T-helper 1 cell treated with Interleukin-12 subunit alpha and Interleukin-12 subunit beta and Interleukin-4 antibody, amounts not matched to agents 30 μg/mL and 1 μg/mL, for 36 hours (primary cell): Measurements from ENCODE around the gene FAM107A.

Experiments used
- H3K27ac Mint-ChIP-seq: one replicate; pipeline ENCODE4 v1.8.0; 2021; ENCODE audit warnings: mild to moderate bottlenecking, mixed read lengths
- H3K27me3 Mint-ChIP-seq: one replicate; pipeline ENCODE4 v1.8.0; 2021; ENCODE audit warnings: low read depth, mixed read lengths
- H3K36me3 Mint-ChIP-seq: one replicate; pipeline ENCODE4 v1.8.0; 2021; ENCODE audit warnings: low read depth, mixed read lengths
- H3K4me1 Mint-ChIP-seq: one replicate; pipeline ENCODE4 v1.8.0; 2021; ENCODE audit warnings: low read depth, mixed read lengths
- H3K4me3 Mint-ChIP-seq: one replicate; pipeline ENCODE4 v1.8.0; 2021; ENCODE audit warnings: mild to moderate bottlenecking, moderate library complexity, mixed read lengths
- H3K9me3 Mint-ChIP-seq: one replicate; pipeline ENCODE4 v1.8.0; 2021; ENCODE audit warnings: mixed read lengths

FAM107A gene

DNA sequence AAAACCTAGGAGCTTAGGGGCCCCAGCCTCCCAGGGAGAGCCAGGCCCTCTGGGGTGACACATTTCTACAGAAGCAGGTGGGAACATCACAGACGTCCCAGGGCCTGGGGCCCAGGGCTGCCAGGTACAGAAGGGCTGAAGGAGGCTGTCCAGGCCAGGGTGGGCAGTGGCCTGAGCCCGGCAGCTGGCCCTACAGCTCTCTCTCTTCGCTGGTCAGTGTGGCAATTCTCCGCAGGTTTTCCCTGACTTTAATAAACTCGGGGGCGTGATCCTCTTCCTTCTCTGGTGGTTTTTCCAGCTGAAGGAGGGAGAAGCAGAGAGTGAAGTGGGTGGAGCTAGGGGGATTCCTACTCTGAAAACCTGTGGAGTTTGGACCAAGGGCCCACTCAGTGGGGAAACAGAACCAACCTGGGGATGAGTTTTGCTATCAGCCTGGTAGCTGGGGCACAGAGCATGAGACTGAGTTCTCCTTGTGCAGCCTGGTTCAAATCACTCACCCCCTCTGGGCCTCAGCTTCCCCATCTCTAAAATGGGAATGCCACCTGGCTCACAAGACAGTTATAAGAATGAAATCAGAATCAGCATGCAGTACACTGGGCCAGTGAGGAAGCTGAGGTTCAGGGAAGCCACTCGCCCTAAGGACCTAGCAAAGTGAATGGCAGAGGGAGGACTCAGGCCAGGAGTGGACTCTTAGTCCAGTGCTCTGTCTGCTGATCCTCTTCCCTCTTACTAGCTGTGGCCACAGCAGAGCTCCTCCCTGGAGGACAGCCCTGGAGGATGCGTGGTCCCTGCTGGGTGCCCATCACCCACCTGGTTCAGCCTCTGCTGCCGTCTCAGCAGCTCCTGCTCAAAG lies 10.6 kb downstream of the FAM107A start:
- Mint-ChIP-seq H3K27me3 (peaks cover 7% of the 10 kb centered on the region), H3K9me3 (no peaks in the 10 kb centered on the region), H3K4me3 (no peak overlapping the region), H3K36me3 (no peaks in the 10 kb centered on the region), H3K4me1 (peaks cover 4% of the 10 kb centered on the region), H3K27ac (no peak overlapping the region)

DNA sequence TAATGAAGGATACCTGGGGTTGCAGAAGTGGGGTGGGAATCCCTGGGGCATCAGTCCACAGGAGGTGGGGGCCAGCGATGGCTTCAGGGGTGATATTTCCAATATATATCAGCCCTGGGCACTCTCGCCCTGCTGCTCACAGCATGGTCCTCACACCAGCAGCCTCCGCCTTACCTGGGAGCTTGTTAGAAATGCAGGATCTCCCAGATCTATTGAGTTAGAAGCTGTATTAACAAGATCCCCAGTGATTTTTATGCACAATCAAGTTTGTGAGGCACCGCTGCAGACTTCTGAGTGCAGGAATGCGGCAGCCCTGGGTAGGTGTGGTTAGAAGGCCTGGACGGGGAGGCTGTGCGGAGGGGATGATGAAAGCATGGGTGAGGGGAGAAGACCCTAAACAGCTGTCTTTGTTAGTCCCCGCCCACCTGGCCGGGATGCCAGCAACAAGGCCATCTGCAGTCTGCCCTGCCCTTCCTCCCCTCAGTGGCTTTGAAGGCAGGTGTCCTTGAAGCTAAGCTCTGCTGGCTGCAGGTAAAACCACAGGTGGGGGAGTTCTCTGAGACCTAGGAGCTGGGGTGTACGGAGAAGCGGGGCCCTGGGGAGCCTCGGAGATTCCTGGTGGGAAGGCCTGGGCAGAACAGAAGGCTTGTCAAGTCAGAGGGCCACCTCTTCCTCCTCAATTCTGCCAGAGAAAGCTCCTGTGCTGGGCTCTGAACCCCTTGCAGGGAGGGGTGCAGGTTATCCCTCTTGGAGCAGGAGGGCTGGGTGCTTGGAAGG lies 11.4 kb downstream of the FAM107A start:
- no peaks in the 10 kb centered on the region for H3K36me3 Mint-ChIP-seq
- no peak overlapping the region for H3K27ac Mint-ChIP-seq
- H3K27me3 Mint-ChIP-seq: peaks cover 7% of the 10 kb centered on the region
- no peaks in the 10 kb centered on the region for H3K9me3 Mint-ChIP-seq
- H3K4me1 Mint-ChIP-seq: peaks cover 4% of the 10 kb centered on the region
- H3K4me3 Mint-ChIP-seq: no peak overlapping the region

DNA sequence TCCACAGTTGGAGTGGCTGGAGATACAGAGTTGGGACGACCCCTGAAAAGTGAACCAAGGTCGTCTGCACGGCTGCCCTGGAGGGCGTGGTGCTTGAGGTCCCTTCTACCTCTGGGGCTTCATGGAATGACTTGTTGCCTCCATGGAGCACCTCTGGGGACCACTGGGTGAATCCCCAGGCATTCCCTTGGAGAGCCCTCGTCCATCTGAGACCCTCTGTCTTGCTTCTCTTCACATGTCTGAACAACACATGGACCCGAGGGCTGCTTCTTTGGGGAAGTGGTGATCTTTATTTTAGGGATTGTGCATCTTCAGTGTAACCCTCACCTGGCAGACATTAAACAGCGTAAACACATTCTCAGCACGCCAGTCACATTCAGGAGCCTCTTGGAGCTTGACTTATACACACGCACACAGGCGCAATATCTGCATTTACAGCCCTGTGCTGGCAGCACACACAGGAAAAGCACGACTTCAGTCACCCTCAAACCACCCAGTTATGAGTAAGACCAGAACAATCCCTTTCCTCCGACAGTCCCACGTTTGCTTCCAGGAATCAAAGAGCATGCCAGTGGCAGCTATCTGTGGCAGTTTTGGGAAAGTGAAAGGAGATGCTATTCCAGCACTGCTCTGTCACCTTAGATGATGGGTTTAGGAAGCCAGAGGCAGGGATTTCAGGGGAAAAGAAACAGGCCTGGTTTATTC lies 12.6 kb downstream of the FAM107A start:
- H3K4me1 Mint-ChIP-seq: peaks cover 4% of the 10 kb centered on the region
- H3K27ac Mint-ChIP-seq: no peak overlapping the region
- H3K27me3 Mint-ChIP-seq: peaks cover 7% of the 10 kb centered on the region
- H3K9me3 Mint-ChIP-seq: no peaks in the 10 kb centered on the region
- no peaks in the 10 kb centered on the region for H3K36me3 Mint-ChIP-seq
- no peak overlapping the region for H3K4me3 Mint-ChIP-seq

DNA sequence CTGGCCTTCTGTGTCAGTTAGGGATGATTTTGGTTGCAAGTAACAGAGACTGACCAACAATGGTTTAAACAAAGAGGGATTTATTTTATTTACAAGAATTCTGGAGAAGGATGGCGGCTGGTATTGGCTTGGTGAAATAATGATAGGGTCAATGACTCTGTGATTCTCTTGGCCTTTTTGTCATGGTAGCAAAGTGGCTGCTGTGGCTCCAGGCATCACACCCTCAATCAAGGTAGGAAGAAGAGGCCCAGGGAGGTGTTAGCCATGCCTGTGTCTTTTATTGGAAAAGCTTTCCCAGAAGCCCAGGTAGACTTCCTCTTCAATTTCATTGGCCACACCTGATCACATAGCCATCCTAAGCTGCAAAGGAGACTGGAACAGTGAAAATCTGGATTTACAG lies 13.1 kb downstream of the FAM107A start:
- Mint-ChIP-seq H3K4me1 (peaks cover 4% of the 10 kb centered on the region), H3K36me3 (no peaks in the 10 kb centered on the region), H3K27me3 (peaks cover 7% of the 10 kb centered on the region), H3K27ac (no peak overlapping the region), H3K4me3 (no peak overlapping the region), H3K9me3 (no peaks in the 10 kb centered on the region)

DNA sequence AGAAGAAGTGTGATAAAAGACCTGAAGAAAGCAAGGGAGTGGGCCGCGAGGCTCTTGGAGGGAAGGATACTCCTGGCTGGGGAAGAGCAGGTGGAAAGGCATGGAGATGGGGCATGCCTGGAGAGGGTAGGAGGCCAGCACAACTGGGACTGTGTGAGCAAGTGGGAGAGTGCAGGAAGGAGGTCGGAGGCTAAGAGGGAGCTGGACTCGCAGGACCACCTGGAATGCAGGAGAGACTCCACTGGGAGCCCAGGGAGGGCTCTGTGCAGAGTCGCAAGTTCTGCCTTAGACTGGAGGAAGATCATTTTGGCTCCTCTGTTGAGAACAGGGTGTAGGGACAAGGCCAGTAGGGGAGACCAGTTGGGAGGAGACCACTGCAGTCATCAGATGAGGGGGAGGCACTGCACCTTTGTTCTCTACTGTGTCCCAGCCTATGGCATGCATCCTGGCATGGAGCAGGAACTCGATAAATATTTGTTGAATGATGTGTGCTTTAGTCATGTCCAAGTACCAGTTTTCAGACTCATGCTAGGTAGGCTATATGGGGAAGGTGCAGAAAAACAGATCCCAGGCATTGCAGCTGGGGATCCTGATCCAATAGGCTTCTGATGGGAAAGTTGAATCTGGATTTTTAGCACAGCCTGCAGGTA lies 13.7 kb downstream of the FAM107A start:
- no peak overlapping the region for H3K4me3 Mint-ChIP-seq
- no peak overlapping the region for H3K27ac Mint-ChIP-seq
- no peaks in the 10 kb centered on the region for H3K36me3 Mint-ChIP-seq
- no peaks in the 10 kb centered on the region for H3K4me1 Mint-ChIP-seq
- no peaks in the 10 kb centered on the region for H3K9me3 Mint-ChIP-seq
- H3K27me3 Mint-ChIP-seq: peaks cover 7% of the 10 kb centered on the region

DNA sequence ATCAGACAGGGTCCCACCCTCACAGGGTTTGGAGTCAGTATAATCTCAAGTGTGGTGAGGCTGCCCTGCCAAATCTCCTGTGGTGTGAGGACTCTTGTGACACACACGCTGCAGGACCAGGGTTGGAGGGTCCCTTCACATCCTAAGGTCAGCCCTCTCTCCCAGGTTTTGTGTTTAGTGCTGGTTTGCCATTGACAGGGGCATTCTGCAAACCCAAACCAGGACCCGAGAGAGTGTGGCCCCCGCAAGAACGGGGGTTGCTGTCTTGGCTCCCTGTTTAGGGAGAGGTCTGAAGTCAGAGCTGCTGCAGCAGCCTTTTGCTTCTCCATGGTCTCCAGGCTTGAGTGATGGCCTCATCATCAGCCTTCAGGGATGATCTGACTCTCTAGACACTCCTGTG lies 14.7 kb downstream of the FAM107A start:
- Mint-ChIP-seq H3K4me1 (no peaks in the 10 kb centered on the region), H3K4me3 (no peak overlapping the region), H3K27ac (no peak overlapping the region)

DNA sequence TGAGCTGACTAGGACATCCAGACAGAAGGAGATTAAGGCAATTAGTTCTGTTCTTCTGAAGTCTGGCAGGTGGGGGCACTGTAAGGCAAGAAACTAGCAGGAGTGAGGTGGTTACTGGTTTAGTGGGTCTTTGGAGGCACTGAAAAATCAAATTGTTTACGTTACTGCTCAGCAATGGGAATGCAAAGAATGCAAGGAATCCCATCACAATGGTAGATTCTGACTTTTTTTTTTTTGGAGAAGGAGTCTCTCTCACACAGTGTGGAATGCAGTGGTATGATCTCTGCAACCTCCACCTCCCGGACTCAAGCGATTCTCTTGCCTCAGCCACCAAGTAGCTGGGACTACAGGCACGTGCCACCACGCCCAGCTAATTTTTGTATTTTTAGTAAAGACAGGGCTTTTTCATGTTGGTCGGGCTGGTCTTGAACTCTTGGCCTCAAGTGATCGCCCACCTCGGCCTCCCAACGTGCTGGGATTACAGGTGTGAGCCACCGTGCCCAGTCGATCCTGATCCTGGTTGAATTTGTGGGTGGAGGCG lies 16.4 kb downstream of the FAM107A start:
- Mint-ChIP-seq H3K4me1 (no peaks in the 10 kb centered on the region), H3K27me3 (peaks cover 11% of the 10 kb centered on the region), H3K4me3 (no peak overlapping the region), H3K9me3 (no peaks in the 10 kb centered on the region), H3K27ac (no peak overlapping the region), H3K36me3 (no peaks in the 10 kb centered on the region)

More for the DNA sequence above, 14.7 kb downstream of the FAM107A start:
- no peaks in the 10 kb centered on the region for H3K36me3 Mint-ChIP-seq
- H3K27me3 Mint-ChIP-seq: peaks cover 7% of the 10 kb centered on the region
- no peaks in the 10 kb centered on the region for H3K9me3 Mint-ChIP-seq

DNA sequence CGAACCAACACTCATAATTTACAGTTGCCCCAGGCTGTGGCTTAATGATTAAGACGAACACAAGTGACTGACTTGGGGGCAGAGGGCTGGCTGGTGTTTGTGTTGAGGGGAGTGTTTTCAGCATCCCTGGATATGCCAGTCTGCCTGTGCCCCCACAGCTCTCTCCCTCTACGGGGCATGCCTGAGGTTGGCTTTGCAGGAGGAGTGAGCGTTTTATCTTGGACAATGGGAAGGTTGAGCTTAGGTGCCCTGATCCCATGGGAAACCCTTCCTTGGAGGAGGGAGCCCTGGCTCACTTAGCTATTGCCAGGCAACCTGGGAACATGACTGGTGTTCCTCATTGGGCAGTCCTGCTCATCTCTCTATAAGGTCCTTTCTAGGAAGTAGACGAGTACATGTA lies 17.6 kb downstream of the FAM107A start:
- Mint-ChIP-seq H3K36me3 (no peaks in the 10 kb centered on the region), H3K27ac (no peak overlapping the region), H3K4me1 (no peaks in the 10 kb centered on the region), H3K9me3 (no peaks in the 10 kb centered on the region), H3K4me3 (no peak overlapping the region), H3K27me3 (peaks cover 19% of the 10 kb centered on the region)

DNA sequence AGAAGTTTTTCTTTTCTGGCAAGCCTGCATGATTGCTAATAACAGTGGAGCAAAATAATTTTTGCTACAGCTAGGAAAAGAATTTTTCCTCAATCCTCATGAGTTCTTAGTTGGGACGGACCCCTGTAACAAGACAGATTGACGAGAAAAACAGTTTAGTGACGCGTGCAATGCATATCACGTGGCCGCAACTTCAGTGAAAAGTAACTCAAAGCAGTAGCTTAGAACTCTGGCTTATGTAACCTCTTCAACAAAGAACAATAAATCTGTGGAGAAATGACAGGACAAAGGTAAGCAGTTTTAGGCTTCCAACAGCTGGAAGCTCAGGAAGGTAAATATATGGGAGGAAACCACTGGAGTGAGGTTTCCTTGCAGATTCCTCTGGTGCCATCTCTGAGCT lies 19.7 kb downstream of the FAM107A start:
- no peak overlapping the region for H3K27ac Mint-ChIP-seq
- H3K36me3 Mint-ChIP-seq: no peaks in the 10 kb centered on the region

DNA sequence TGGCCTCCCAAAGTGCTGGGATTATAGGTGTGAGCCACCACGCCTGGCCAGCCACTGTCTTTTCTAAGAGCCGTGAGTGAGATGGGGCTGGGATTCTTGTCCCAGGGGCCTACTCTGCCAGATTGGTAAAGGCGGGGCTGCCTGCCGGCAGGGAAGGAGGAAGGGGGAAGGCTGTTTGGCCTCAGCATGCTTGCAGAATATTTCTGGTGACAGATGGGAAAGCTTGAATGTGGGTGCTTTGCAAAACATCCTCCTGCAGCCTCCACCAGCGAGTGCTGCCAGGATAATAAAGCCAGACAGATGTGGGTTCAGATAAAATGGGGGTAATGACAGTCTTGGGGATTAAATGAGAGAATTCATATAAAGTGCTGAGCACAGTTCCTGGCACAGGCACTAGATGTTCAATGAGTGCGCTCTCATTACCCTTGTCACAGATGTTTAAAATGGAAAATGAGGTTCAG lies 20.4 kb downstream of the FAM107A start:
- no peaks in the 10 kb centered on the region for H3K36me3 Mint-ChIP-seq
- no peaks in the 10 kb centered on the region for H3K9me3 Mint-ChIP-seq
- H3K4me1 Mint-ChIP-seq: no peaks in the 10 kb centered on the region
- no peak overlapping the region for H3K27ac Mint-ChIP-seq
- no peak overlapping the region for H3K4me3 Mint-ChIP-seq
- H3K27me3 Mint-ChIP-seq: peaks cover 12% of the 10 kb centered on the region

More for the DNA sequence above, 19.7 kb downstream of the FAM107A start:
- Mint-ChIP-seq H3K4me1 (no peaks in the 10 kb centered on the region), H3K9me3 (no peaks in the 10 kb centered on the region), H3K4me3 (no peak overlapping the region), H3K27me3 (peaks cover 16% of the 10 kb centered on the region)

DNA sequence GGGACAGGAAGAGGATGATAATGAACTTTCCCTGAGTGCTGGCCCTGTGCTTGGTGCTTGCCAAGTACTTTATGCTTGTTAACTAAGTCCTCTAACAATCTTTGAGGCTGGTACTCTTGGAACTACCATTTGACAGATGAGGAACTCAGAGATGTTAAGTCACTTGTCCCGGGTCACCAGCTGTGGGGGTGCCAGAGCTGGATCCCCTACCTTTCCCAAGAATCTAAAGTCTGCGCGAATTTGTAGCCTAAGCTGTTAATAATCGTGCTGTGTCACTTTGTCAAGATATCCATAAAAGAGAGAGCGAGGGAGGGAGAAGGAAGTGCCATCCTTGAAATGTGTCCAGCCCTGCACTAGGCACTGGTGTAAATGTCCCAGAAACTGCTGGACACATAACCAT lies 21.2 kb downstream of the FAM107A start:
- Mint-ChIP-seq H3K27ac (no peak overlapping the region), H3K27me3 (peaks cover 12% of the 10 kb centered on the region), H3K9me3 (peaks cover 4% of the 10 kb centered on the region), H3K36me3 (no peaks in the 10 kb centered on the region), H3K4me3 (no peak overlapping the region), H3K4me1 (no peaks in the 10 kb centered on the region)

DNA sequence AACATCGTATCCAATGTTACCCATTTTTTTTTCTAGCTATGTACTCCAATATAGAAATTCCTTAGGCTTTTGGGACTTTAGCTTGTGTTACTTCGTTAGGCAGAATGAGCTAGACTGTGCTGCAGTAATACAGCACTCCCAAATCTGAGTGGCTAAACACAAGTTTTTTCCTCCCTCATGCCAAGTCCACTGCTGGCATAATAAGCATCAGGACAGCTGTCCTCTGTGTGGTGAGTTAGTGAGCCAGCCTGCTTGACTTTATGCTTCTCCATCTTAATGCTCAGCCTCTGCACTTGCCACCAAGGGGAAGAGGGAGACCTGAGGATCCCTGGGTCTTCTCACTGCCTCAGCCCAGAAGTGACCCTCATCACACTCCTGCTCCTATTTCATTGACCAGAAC lies 22.0 kb downstream of the FAM107A start:
- Mint-ChIP-seq H3K9me3 (peaks cover 4% of the 10 kb centered on the region), H3K36me3 (no peaks in the 10 kb centered on the region), H3K4me3 (no peak overlapping the region), H3K27me3 (peaks cover 12% of the 10 kb centered on the region), H3K27ac (no peak overlapping the region), H3K4me1 (no peaks in the 10 kb centered on the region)

DNA sequence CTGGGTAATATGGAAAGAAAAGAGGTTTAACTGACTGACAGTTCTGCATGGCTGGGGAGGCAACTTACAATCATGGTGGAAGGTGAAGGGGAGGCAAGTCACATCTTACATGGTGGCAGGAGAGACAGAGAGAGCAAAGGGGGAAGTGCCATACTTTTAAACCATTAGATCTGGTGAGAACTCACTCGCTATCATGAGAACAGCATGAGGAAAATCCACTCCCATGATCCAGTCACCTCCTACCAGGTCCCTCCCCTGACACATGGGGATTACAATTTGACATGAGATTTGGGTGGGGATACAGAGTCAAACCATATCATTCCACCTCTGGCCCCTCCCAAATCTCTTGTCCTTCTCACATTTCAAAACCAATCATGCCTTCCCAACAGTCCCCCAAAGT lies 24.2 kb downstream of the FAM107A start:
- Mint-ChIP-seq H3K27ac (no peak overlapping the region), H3K4me3 (no peak overlapping the region), H3K27me3 (peaks cover 12% of the 10 kb centered on the region), H3K36me3 (no peaks in the 10 kb centered on the region), H3K4me1 (no peaks in the 10 kb centered on the region), H3K9me3 (peaks cover 4% of the 10 kb centered on the region)

DNA sequence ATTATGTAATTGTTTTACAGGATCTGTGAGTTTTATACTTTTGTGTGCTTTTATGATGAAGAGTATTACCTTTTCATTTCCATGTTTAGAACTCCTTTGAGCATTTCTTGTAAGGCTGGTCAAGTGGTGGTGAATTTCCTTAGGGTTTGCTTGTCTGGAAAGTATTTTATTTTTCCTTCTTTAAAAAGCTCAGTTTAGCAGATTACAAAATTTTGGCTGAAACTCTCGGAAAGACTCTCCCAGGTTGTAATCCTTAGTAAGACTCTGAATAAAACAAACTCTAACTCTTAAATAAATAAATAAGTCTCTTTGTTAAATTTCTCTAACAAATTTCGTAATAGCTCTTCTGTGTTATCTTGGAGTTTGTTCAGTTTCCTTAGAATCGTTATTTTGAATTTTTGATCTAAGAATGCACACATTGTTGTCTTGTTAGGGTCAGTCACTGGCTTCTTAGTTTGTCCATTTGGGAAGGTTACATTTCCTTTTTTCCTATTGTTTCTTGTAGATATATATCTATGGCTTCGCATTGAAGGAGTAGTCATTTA lies 25.5 kb downstream of the FAM107A start:
- H3K9me3 Mint-ChIP-seq: peaks cover 4% of the 10 kb centered on the region
- H3K27ac Mint-ChIP-seq: no peak overlapping the region
- no peak overlapping the region for H3K4me3 Mint-ChIP-seq
- H3K27me3 Mint-ChIP-seq: peaks cover 12% of the 10 kb centered on the region
- H3K36me3 Mint-ChIP-seq: no peaks in the 10 kb centered on the region
- no peaks in the 10 kb centered on the region for H3K4me1 Mint-ChIP-seq
